K562 (cell line): ENCODE results near the gene BNIPL. TPM values are rescaled to one million over a fixed set of nuclear protein-coding genes. Genes with fewer than 3 reads are reported as not detected.

ENCODE experiments used
- CREB1 ChIP-seq, 2 experiments: sonication (generic) in 1 of 2; formaldehyde crosslinking in 1 of 2; IDR thresholded peaks; 2 replicates each; pipeline versions ENCODE4 v1.6.1 to v1.8.0; 2012 to 2022; ENCODE audit warnings: inconsistent platforms in 1 of 2, mild to moderate bottlenecking in 1 of 2, missing genetic modification reagents in 1 of 2, moderate library complexity in 1 of 2
- EHMT2 ChIP-seq: fragments of 450-650 bp; IDR thresholded peaks from 2 replicates; pipeline ENCODE4 v1.6.1; 2018; ENCODE audit warnings: antibody characterized with exemption
- FOXA1 ChIP-seq: fragments of 450-650 bp; IDR thresholded peaks from 2 replicates; pipeline ENCODE4 v1.6.1; 2016; ENCODE audit warnings: mild to moderate bottlenecking, borderline replicate concordance
- GTF2F1 ChIP-seq: IDR thresholded peaks from 2 replicates; pipeline ENCODE4 v1.6.1; 2011; ENCODE audit warnings: low read depth, low read length, improper control_type of control experiment
- HDAC3 ChIP-seq: fragments of 450-650 bp; IDR thresholded peaks from 2 replicates; pipeline ENCODE4 v1.6.1; 2018; ENCODE audit warnings: borderline replicate concordance, mild to moderate bottlenecking, moderate library complexity; ENCODE audit not compliant: partially characterized antibody
- NCOA1 ChIP-seq: fragments of 450-650 bp; IDR thresholded peaks from 2 replicates; pipeline ENCODE4 v1.6.1; 2016; ENCODE audit warnings: low read depth
- NFYB ChIP-seq: IDR thresholded peaks from 2 replicates; pipeline ENCODE4 v1.6.1; 2011; ENCODE audit warnings: mild to moderate bottlenecking, moderate library complexity; ENCODE audit not compliant: insufficient read length; ENCODE audit errors: extremely low read depth
- NR3C1 ChIP-seq: sonication (generic); formaldehyde crosslinking; IDR thresholded peaks from 2 replicates; pipeline ENCODE4 v1.8.1; 2022; ENCODE audit warnings: missing genetic modification reagents
- RBM14 ChIP-seq: fragments of 200-400 bp; formaldehyde crosslinking; IDR thresholded peaks from 2 replicates; pipeline ENCODE4 v1.6.1; 2018; ENCODE audit warnings: low read depth, mild to moderate bottlenecking, low read length, moderate library complexity, borderline replicate concordance; ENCODE audit not compliant: insufficient read depth
- SRF ChIP-seq, 2 experiments: fragments of 250-450, 450-650 bp in 1 of 2; sonication (Bioruptor Pico) in 1 of 2; sonication (generic) in 1 of 2; formaldehyde crosslinking; IDR thresholded peaks; 2 replicates each; pipeline versions ENCODE4 v1.5.0 to v1.5.1; 2020 to 2022; ENCODE audit warnings: mild to moderate bottlenecking in 1 of 2, missing genetic modification reagents in 1 of 2
- ZKSCAN1 ChIP-seq: fragments of 150-350 bp; IDR thresholded peaks from 2 replicates; pipeline ENCODE4 v1.6.1; 2016; ENCODE audit warnings: low read depth, low read length
- ZNF143 ChIP-seq: sonication (generic); formaldehyde crosslinking; IDR thresholded peaks from 2 replicates; pipeline ENCODE4 v1.9.0; 2022; ENCODE audit warnings: mild to moderate bottlenecking, missing genetic modification reagents
- ZNF217 ChIP-seq: sonication (generic); formaldehyde crosslinking; IDR thresholded peaks from 2 replicates; pipeline ENCODE4 v1.8.0; 2022; ENCODE audit warnings: mild to moderate bottlenecking, missing genetic modification reagents
- ZNF830 ChIP-seq: fragments of 250-450 bp; sonication (Bioruptor Pico); IDR thresholded peaks from 2 replicates; pipeline ENCODE4 v1.5.0; 2021; ENCODE audit warnings: mild to moderate bottlenecking
- polyA plus RNA-seq, 8 experiments: library from polyadenylated mRNA; depleted of rRNA in 4 of 8; stranded (reverse) in 5 of 8; unstranded in 3 of 8; fragments of >200 nt; fragmentation: Nextera tagmentation in 2 of 8; fragmentation: Illumina TruSeq in 1 of 8; extraction: Ambion mirVana in 2 of 8; extraction: Trizol in 1 of 8; gene quantifications; 2 replicates each; pipeline versions ENCODE4 v1.2.1 to v1.2.3, GENCODE V29; 2011 to 2014; ENCODE audit warnings: inconsistent platforms in 1 of 8, missing spikeins in 1 of 8
- total RNA-seq, 7 experiments: library from RNA; depleted of rRNA in 6 of 7; stranded (reverse); fragments of >200 nt in 6 of 7; fragmentation: Illumina TruSeq in 2 of 7; extraction: Trizol in 2 of 7; gene quantifications; 2 replicates each; pipeline versions ENCODE4 v1.2.1 to v1.2.3, GENCODE V29; 2011 to 2021; ENCODE audit warnings: low replicate concordance in 1 of 7
- TF ChIP-seq, protein P1 (sequence below): fragments of 250-450 bp; sonication (Bioruptor Pico); IDR thresholded peaks from 2 replicates; pipeline ENCODE4 v1.4.0; 2020; ENCODE audit warnings: borderline replicate concordance
- TF ChIP-seq, protein P2 (sequence below): fragments of 200-800 bp; sonication (Bioruptor generic); IDR thresholded peaks from 2 replicates; pipeline ENCODE4 v1.6.1; 2017; ENCODE audit warnings: missing genetic modification characterization, missing compliant biosample characterization
- TF ChIP-seq, protein P3 (sequence below): IDR thresholded peaks from 3 replicates; pipeline ENCODE4 v1.6.1; 2011; ENCODE audit warnings: borderline replicate concordance, mild to moderate bottlenecking; ENCODE audit not compliant: insufficient read length, insufficient read depth
- TF ChIP-seq, protein P4 (sequence below): IDR thresholded peaks from 2 replicates; pipeline ENCODE4 v1.6.1; 2014; ENCODE audit warnings: antibody characterized with exemption

Gene BNIPL
- total and polyA plus RNA-seq, 9 of the 15 experiments (the other 6 are each of a cell fraction or from before 2014, with no cell fraction given): 0.08 to 1.4 (median 0.68) TPM

DNA sequence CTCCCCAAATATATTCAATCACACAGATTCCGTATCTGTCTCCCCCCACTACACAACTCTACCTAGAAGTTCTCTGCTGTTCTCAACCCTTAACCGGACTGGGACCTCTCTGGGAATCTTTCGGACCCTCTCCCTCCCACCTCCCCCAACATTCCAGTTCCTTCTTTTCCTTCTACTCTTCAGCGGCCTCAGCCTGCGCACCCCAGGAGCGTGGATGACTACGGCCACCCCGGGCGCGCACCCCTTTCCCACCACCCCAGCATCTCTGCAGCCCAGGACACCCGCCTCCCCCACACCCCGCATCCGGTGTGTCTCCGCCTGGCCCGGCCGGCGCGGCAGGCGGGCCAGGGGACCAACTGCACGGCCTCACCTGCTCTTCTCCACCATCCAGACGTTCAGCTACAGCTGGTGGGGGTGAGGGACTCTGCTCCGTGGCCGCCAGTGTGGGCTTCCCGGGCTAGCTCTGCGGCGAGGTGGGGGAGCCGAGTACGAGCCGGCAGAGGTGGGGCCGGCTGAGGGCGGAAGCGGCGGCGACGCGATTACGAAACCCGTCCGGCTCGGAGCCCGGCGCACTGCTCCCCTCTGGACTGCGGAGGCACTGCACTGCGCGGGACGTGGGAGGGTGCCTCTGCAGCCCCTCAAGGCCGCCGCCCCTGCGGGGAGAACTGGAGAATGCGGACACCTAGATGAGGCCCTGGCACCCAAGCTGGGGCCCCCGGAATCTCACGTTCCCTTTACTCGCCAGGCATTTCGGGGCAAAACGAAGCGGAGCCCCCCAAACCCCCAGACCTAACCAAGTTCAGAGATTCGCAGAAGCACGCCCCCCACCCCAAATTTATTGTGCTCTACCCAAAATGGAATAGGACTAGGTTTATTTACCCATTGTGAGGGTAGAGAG lies 23.0 kb downstream of the BNIPL start, which contains the start of gene CDC42SE1 (continued):
- TF ChIP-seq, protein P1, sequence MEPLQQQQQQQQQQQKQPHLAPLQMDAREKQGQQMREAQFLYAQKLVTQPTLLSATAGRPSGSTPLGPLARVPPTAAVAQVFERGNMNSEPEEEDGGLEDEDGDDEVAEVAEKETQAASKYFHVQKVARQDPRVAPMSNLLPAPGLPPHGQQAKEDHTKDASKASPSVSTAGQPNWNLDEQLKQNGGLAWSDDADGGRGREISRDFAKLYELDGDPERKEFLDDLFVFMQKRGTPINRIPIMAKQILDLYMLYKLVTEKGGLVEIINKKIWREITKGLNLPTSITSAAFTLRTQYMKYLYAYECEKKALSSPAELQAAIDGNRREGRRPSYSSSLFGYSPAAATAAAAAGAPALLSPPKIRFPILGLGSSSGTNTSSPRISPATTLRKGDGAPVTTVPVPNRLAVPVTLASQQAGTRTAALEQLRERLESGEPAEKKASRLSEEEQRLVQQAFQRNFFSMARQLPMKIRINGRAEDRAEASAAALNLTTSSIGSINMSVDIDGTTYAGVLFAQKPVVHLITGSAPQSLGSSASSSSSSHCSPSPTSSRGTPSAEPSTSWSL (CRISPR knock-in tag): 0 out of 2 replicates have a peak, but pooled peaks have one; percentile 28
- TF ChIP-seq NR3C1 (peak; percentile 86; the same call in 1 of the 2 replicates), ZKSCAN1 (peak; percentile 46; the same call in 1 of the 2 replicates), NFYB (no peak), CREB1 (IDR thresholded peaks at IDR 0.05) (0 out of 2 replicates have a peak, but pooled peaks have one; percentile 34), CREB1 (CRISPR knock-in tag; IDR thresholded peaks at IDR 0.05) (peak; percentile 56), RBM14 (no peak), FOXA1 (no peak), HDAC3 (peak; percentile 73), ZNF830 (CRISPR knock-in tag) (0 out of 2 replicates have a peak, but pooled peaks have one; percentile 22), SRF (CRISPR knock-in tag; IDR thresholded peaks at IDR 0.05) (0 out of 4 replicates have a peak, but pooled peaks of 1 of the 2 experiments have one; percentile 12), ZNF143 (CRISPR knock-in tag) (peak; percentile 41; the same call in 1 of the 2 replicates), NCOA1 (peak; percentile 68; the same call in 1 of the 2 replicates), ZNF217 (CRISPR knock-in tag) (no peak), GTF2F1 (0 out of 2 replicates have a peak, but pooled peaks have one; percentile 66), EHMT2 (no peak)
- TF ChIP-seq, protein P2, sequence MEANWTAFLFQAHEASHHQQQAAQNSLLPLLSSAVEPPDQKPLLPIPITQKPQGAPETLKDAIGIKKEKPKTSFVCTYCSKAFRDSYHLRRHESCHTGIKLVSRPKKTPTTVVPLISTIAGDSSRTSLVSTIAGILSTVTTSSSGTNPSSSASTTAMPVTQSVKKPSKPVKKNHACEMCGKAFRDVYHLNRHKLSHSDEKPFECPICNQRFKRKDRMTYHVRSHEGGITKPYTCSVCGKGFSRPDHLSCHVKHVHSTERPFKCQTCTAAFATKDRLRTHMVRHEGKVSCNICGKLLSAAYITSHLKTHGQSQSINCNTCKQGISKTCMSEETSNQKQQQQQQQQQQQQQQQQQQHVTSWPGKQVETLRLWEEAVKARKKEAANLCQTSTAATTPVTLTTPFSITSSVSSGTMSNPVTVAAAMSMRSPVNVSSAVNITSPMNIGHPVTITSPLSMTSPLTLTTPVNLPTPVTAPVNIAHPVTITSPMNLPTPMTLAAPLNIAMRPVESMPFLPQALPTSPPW (CRISPR knock-in tag): peak; percentile 82
- TF ChIP-seq, protein P3, sequence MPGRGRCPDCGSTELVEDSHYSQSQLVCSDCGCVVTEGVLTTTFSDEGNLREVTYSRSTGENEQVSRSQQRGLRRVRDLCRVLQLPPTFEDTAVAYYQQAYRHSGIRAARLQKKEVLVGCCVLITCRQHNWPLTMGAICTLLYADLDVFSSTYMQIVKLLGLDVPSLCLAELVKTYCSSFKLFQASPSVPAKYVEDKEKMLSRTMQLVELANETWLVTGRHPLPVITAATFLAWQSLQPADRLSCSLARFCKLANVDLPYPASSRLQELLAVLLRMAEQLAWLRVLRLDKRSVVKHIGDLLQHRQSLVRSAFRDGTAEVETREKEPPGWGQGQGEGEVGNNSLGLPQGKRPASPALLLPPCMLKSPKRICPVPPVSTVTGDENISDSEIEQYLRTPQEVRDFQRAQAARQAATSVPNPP: no peak
- TF ChIP-seq, protein P4, sequence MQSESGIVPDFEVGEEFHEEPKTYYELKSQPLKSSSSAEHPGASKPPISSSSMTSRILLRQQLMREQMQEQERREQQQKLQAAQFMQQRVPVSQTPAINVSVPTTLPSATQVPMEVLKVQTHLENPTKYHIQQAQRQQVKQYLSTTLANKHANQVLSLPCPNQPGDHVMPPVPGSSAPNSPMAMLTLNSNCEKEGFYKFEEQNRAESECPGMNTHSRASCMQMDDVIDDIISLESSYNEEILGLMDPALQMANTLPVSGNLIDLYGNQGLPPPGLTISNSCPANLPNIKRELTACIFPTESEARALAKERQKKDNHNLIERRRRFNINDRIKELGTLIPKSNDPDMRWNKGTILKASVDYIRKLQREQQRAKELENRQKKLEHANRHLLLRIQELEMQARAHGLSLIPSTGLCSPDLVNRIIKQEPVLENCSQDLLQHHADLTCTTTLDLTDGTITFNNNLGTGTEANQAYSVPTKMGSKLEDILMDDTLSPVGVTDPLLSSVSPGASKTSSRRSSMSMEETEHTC: no peak
